Stimulated activated CD4-positive, alpha-beta T cell treated with anti-CD3 and anti-CD28 coated beads, TNF-alpha, amount 100 ng/mL, for 4 hours (primary cell): ENCODE measurements around the gene SIAH3.
"Not testable (repeated sequence)": the region's sequence is repeated elsewhere in the genome, so short reads cannot be mapped to it uniquely, and the experiment has no call there.

Experiments
- DNase-seq, 3 experiments: peaks; one replicate each; pipeline ENCODE4 v3.0.0-alpha.2; 2020; ENCODE audit warnings: low read depth in 3 of 3

SIAH3 gene

DNA sequence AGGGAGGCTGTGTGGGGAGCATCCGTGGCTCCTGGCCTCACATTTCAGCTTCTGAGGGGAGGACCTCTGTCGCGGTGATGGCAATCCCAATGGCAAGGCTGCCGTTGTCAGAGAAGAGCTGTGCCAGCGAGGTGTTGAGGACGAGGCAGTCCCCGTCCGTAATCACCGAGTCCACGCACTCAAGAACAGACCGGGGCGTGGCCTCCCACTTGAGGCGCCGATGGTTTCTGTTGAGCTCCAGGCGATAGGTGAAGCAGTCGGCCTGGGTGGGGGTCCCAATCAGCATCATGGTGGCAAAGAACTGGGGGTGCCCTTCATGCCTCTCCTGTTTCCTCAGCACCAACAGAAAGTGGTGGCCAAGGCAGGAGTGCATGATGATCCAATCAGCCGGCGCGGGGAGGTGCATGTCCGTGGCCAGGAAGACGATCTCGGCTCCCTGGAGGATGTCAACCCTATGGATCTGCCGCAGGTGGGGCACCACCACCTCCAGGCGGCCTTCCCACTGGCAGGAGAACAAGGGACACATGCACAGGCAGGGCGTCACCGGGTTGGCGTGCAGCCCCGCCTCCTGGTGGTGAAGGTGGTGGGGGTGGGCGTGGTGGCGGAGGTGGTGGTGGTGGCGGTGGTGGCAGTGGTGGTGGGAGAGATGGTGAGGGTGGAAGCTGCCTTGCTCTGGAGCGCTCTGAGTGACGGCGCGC is 68.1 kb downstream of the SIAH3 start:
- no peak for DNase-seq

DNA sequence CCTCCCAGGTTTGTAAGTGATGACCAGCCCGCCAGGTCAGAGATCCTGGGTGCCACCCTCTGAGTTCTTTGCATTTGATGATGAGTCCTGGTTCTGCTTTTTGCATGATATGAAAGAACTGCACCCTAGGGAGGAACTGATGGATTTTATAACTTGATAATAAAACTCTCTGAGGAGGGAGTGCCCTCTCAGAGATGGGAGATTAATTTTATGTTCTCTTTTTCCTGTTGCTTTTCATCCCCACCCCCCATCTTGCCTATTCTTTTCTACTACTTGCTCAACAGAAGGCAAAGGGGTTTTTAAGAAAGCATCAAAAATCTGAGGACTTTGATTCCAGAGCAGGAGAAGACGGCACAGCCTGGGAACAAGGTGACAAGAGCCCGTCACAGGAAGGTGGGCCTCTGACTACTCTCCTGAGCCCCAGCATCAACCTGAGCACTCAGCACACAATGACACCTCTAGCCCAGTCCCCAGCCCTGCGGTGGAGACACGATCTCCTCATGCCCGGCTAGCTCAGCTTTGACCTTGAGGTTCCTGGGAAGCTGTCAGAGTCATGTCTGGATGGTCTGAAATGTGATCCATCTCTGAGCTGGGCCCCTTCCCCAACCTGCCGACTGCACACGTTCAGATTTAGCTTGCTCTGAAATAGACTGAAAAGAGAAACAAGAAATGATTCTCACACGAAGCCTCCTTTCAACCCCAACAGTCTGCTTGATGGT is 69.1 kb downstream of the SIAH3 start:
- no peak for DNase-seq

DNA sequence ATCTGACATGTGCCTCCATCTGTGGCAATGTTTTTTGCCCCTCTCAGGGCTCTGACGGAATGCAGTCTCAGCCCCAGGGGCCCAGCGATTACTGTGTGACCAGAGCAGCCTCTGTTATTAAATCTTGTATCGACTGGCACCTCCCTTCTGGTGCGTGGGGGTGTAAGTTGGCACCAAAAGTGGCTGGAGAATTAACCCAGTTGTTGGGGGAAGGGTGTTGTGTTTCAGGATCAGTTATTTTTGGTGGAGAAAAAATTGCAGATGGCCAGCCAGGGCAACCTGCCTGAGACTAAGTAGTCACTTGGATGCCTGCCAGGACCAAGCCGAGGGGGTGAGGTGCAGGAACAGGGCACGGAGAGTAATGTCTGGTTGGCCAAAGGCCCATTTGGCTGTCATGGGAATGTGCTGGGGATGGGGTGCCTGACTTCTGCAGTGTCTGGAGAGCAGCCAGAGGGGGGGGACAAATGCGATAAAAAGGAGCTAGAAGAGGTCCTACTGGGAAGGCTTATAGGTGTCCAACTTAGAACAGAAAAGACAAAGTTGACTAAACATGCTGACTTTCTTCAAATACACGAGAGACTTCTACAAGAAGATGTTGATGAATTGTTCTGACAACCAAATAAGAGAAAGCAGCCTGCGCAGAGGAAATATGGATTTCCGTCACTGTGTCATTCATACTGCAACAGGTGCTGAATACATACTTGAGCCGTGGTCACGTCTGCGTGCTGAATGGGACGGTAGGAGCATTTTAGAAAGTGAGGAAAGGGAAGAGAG is 69.8 kb downstream of the SIAH3 start:
- DNase-seq = no peak

DNA sequence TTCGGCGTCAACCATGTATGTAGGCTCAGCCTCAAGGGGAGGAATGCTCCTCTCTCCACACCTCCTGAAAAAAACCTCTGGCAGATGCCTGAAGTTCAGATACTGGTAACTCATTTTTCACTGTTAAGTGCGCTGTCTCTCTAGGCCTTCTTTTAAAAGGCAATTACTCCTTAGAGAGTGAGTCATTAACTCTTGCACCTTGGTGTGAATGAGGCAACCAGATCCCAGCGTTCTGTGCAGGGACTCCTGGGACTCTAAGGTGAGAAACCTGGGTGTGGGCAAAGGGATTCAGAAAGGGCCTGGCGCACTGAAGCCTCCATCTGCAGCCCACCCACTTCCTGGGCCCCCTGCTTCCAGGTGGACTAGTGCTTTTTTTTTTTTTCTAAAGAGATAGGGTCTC is 71.7 kb downstream of the SIAH3 start:
- no peak for DNase-seq

DNA sequence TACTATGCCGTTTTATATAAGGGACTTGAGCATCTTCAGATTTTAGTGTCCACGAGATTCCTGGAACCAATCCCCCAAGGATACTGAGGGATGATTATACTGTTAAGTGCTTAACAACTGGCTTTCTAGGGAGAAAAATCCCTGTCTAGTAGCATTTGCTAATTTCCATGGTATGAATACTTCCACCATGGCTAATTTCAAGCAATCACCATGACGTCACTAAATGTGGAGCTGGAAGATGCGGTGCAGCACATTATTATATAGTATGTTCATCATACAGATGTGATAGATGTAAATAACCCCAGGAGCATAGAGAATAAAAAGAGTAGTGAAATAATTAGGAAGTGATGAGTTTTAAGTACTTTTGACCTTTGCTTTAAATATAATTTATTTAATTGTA is 72.7 kb downstream of the SIAH3 start:
- no peak for DNase-seq

DNA sequence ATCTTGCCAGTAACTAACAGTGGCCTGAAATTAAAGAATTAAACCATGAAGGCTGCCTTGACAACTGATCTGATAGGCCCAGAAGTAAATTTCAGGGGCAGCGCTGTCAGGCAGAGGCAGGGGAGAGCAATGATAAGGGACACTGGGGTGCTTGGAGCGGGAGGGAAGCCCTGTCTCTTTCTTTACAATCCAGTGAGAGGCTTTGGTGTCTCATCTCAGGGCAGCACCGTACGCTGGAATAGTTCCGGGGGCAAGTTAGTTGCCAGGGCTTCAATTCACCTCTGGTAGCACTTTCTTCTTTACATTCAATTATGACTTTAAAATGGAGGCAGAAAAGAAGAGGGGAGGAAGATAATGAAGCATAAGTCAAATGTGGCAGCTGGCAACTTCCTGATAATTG is 74.8 kb downstream of the SIAH3 start:
- DNase-seq = no peak

DNA sequence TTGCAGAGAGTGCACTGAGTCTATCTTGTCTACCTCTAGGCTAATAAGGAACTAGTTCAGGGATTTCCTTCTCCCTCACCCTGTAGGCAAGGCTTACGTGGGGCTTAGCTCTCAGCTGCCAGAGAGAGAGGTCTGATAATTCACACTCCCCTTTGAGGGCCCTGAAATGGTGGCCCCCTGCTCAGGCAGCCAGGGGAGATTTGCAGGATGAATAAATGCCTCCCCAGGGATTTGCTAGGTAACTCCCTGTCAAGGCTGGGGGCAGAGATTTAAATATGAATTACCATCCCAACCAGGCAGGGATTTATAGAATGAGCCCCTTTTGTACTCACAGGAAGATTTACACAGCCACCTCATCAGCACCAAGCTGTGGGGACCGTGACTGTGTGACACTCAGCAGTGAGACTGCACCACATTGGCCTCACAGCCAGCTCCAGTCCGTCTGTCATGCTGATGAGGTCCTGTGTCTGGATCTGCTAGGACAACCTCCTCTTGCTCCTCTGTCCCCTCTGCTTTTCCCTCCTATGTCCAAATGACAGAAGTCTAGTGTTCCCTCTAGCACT is 76.1 kb downstream of the SIAH3 start:
- DNase-seq = no peak

DNA sequence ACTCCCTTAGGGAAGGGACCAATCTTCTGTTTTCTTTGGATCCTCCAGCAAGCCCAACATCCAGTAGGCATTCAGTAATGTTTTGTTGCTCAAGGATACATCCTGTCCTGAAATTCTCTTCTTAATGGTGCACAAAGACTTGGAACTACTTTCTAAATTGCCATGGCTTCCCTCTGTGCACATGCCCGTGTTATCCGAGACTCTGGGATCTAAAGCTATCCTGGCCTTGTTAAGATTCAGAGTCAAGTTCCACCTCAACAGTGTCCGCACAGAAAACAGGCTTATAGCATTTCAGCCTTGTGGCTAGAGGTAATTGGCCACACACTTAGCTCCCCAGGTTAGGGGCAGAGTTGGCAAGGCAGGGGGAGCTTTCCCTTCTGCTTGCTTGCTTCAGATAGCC is 77.6 kb downstream of the SIAH3 start:
- DNase-seq = no peak

DNA sequence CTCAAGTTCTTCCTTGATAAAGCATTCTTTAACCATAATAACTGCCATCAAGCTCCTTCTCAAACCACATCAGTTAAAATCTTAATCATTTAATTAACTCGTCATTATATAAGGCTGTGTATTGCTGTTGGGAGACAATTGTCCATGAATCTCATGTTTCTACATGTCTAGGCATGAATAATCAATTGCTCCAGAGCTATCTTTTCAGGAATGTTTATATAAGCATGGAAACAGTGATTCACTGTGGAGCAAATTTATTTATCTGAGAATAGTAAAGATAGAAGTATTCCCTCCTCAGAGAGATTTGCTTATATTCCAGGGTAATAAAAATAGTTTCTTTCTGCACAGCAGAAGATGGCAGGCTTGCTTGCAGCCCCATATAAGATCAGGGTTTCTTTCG is 78.3 kb downstream of the SIAH3 start:
- no peak for DNase-seq

DNA sequence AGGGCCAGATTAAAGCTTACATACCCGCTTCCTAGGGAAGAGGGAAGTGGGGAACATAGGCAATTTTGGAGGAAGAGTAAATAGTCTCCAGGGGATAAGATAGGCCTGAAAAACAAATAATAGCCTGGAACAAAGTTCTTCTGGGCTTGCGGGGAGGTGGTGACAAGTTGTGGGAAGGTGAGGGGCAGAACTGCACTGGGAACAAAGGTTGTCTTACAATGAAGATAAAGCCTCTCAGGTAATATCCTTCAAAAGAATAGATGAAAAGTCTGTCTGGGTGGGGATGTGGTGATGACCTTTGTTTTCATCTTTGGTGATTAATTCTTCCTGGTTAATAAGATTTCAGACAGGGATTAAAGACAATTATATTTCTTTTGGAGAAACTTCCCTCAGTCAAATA is 80.7 kb downstream of the SIAH3 start:
- no peak for DNase-seq

DNA sequence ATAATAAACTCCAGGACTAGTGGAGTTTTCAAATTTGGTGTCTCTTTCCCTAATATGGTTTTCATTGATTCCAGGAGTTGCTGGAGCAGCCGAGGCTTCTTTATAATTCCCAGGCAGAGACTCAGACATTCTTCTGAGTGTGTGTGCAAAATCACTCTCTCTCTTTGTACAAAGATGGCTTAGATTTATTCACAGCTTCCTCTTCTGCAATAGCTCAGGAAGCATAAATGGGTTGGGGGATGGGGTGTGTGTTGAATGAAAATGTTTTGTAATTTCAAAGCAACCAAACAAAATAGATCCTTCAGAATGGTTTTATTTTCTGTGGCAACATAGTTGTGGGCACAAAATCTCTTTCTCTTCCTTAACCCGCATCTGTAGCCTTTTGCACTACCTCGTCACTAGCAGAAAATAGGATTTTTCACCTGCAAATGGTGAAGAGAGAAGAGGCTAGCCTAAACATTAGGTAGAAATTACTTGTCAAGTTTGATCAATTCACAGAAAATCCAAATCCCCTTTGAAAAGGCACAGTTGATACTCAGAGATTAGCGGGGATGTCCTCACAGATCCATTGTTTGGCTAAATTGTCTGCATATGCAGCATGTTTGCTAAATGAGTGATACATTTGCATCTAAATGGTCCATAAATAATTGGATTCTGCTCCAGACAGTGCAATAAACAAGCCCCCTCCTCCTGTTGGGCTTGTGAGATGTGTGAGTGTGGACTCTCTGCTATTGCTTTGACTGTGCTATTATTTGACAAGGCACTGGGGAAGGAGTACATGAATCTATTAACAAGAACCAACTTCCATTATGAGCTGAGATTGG is 82.7 kb downstream of the SIAH3 start:
- no peak for DNase-seq

DNA sequence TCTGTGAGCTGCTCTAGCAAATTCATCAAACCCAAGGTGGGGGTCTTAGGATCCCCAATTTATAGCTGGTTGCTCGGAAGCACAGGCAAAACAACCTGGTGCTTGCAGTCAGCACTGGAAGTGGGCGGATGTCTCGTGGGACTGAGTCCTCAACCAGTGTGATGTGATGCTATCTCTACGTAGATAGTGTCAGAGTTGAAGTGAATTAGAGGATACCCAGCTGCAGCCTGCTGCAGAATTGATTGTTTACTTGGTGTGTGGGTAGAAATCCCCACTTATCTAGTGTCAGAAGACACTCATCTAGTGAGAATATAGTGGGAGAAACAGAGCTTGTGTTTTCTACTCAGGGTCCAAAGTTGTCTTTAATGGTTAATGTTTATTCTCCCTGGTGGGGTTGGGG is 86.1 kb downstream of the SIAH3 start:
- no peak for DNase-seq

DNA sequence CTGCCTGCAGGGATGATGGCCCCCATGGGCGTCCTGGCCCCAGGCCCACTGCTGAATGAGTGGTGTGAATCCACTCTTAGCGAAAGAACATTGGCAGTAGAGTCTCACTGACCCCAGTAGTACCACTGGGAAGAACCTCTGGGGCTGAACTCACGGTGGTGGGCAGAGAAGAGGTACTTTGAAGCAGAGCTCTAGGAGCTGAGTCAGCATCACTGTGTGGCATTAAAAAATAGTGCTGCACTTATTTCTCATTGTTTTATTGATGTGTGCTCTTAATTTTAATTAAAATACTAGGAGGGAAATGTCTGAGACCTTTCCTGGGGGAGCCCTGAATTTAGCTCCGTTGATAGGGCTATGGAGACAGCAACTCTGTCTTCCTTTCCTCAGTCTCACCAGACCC is 88.1 kb downstream of the SIAH3 start:
- no peak for DNase-seq

DNA sequence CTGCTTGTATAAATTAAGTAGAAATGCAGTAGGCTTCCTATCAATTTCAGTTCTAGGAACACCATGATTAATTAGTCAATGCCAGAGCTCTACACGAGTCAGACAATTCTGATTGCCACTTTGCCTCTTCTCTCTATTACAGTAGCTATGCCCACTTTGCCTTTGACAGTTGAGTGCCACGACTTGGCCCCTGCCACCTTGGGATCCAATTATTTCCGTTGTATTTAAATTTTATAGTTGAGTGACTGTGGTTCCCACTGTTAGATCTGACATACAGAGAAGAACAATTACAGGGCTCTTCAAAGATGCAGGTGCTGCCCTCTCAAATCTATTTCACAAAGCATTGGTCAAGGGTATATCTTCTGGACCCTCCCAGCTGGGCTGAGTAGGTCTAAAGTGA is 94.0 kb downstream of the SIAH3 start:
- DNase-seq = not testable (repeated sequence)

DNA sequence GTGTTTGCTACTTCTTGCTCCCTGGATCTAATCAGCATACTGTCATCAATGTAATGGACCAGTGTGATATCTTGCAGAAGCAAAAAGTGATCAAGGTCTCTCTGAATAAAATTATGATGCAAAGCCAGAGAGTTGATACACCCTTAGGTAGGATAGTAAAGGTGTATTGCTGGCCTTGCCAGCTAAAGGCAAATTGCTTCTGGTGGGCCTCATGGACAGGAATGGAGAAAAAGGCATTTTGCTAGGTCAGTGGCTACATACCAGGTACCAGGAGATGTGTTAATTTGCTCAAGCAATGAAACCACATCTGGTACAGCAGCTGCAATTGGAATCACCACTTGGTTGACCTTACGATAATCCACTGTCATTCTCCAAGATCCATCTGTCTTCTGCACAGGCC is 95.1 kb downstream of the SIAH3 start:
- not testable (repeated sequence) for DNase-seq

DNA sequence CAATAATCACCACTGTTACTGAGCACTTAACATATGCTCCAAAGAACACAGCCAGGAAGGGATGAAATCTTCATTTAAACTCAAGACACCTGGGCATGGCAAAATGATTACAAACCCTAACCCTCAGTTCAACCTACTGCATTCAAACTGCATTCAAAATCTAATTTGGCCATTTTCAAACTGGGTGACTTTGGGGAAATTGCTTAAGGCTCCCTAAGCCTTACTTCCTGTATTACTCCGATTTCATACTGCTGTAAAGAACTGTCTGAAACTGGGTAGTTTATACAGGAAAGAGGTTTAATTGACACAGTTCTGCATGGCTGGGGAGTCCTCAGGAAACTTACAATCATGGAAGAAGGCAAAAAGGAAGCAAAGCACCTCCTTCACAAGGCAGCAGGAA is 99.0 kb downstream of the SIAH3 start:
- no peak for DNase-seq

DNA sequence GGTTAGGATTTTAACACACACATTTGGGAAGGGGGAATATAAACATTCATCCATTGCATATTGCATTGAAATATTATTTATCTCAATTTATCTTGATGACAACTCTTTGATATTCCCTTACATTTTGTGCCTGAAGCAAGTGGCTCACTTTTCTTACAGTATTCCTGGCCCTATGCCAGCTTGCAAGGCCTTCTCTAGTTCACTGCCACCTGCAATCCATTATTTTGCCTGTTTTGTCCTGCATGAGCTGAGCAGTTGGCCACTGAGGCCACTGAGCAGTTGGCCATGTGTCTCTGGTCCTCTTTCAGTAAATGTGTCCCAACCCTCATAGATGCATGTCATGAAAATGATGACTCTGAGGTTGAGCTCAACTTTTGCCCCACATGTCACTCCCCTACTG is 99.7 kb downstream of the SIAH3 start:
- no peak for DNase-seq

DNA sequence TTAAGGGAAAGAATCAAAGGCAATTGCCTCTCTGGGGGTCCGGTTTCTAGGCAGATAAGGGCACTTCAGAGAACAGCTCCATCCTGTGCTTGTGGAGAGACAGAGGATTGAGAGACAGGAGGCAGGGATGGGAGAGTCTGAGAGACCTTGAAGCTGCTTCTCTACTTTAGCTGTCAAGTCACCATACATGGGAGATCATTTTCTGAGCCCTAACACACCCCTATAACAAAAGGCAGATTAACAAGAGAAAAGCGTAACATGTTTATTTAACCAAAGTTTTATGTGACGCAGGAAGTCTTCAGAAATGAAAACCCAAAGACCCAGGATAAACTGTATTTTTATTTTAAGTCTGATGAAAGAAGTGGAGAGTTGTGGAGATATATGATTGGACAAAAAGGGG is 101.0 kb downstream of the SIAH3 start:
- no peak for DNase-seq

DNA sequence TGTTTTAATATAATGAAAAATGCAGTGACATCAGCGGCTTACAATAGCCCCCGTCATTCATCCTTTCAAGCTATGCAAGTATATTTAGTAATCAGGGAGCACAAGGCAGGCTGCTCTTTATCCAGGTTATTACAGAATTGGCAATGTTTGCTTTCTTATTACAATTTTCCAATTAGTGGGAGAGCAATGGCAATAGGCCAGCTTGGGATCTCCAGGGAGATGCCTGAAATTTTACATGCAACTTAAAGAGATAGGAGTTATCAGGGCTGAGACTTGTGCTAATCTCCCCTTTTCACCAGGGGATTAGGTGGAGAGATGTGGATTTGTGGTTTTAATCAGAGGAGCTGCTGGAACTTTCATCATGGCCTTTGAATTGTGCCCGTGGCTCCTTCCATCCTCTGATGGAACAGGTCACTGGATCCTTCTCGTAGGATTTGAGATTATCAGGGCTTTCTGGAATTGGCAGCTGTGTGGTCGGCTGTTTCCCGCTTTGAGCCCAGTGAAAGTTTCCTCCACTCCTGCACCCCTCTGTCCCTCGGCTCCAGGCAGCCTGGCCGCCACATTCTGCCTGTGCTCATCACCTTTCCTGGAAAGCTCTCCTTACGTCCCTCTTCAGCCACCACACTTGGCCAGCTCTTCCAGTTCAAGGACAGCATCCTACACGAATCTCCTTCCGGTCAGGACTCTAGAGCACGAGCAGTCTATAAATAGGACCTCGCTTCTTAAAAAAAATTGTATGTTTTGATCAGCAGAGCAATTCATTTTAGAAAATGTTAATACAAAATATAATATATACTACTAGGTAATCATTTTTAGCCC is 102.4 kb downstream of the SIAH3 start:
- no peak for DNase-seq

DNA sequence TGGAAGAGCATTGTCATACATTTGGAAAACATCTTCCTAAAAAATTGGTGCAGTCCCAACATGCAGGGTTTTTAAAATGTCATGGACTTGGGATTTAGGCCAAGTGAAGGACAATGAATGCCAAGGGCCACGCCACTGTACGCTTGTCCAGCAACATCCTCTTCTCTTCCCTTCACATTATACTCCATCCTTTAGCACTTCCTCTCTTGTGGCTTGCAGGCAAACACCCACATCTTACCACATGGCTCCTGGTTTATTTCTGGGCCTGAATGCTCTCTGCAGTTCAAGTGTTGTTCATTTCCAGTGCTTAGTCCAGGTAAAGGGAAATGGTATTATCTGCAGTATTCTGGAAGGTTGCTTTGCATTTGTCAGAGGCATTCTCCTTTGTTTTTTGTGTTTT is 104.5 kb downstream of the SIAH3 start:
- DNase-seq = no peak

DNA sequence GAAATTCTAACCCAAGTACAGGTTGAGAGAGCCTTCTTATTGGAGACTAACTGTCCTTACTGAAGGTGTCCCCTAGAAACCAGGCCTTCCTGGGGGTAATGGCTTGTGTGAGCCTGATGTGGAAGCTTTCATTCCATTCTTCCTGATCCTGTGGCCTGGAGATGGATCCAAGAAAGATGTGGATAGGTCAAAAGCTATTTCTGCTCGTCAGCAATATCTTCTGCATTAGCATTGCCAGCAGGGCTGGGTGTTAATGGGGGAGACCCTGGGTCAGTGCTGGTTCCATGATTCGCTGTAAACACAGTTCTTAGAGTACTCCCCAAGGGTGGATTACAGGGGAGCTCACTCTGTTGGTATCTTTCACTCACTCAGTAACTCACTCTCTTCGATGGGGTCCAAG is 106.6 kb downstream of the SIAH3 start:
- DNase-seq = no peak
